Lower lobe of right lung (tissue), 2 donors: ENCODE measurements around the gene ATG16L1. TPM values are rescaled to one million over a fixed set of nuclear protein-coding genes. Genes with fewer than 3 reads are reported as not detected.
A peak's percentile ranks its signal among the peaks of the same experiment; 100 is the strongest.

Experiments
- ATAC-seq, 2 donors: fragments of 200-7000 bp; cut with Tn5 transposase; one replicate each; pipeline ENCODE4 v1.9.1; 2020 to 2022; ENCODE audit warnings: mild to moderate bottlenecking in 2 of 2, moderate library complexity in 2 of 2
- DNase-seq: peaks from one replicate; pipeline ENCODE4 v3.0.0-alpha.2; 2020
- H3K27ac ChIP-seq: fragments of 200-600 bp; one replicate; pipeline ENCODE4 v1.8.0; 2022
- H3K27me3 ChIP-seq: fragments of 200-600 bp; one replicate; pipeline ENCODE4 v1.8.0; 2022; ENCODE audit warnings: low read depth
- H3K36me3 ChIP-seq: fragments of 200-600 bp; one replicate; pipeline ENCODE4 v1.8.0; 2022; ENCODE audit warnings: mild to moderate bottlenecking
- H3K4me1 ChIP-seq: fragments of 200-600 bp; one replicate; pipeline ENCODE4 v1.8.0; 2022
- H3K4me3 ChIP-seq: fragments of 200-600 bp; one replicate; pipeline ENCODE4 v1.8.0; 2022; ENCODE audit warnings: mild to moderate bottlenecking
- H3K9me3 ChIP-seq: fragments of 200-600 bp; one replicate; pipeline ENCODE4 v1.8.0; 2022
- intact Hi-C: fragments of 100-400 bp; cut with DNase I; formaldehyde crosslinking; loops from one replicate; pipeline ENCODE4 v1.11.0; 2022
- total RNA-seq: library from RNA; stranded (reverse); fragmentation: NEBNext Ultra II Directional; extraction: Animal tissue kit (Norgen Biotek cat#: 25700); gene quantifications from one replicate; pipeline ENCODE4 v1.2.1, GENCODE V29; 2021
- TF ChIP-seq, protein P1 (sequence below): fragments of 200-600 bp; IDR thresholded peaks from one replicate; pipeline ENCODE4 v1.8.0; 2022; ENCODE audit warnings: antibody characterized with exemption, mild to moderate bottlenecking
- donor health status: DM: no; HTN: yes; CAD: no; lungs with severe emphysema.

ATG16L1 gene
- total RNA-seq, 1 donor from 2014 or later, result 21.4 TPM

- ATAC-seq (no peak), DNase-seq (no peak)
- no peaks in the 10 kb centered on the region for H3K9me3 ChIP-seq
- peaks cover 100% of the 10 kb centered on the region for H3K36me3 ChIP-seq
- TF ChIP-seq, protein P1, sequence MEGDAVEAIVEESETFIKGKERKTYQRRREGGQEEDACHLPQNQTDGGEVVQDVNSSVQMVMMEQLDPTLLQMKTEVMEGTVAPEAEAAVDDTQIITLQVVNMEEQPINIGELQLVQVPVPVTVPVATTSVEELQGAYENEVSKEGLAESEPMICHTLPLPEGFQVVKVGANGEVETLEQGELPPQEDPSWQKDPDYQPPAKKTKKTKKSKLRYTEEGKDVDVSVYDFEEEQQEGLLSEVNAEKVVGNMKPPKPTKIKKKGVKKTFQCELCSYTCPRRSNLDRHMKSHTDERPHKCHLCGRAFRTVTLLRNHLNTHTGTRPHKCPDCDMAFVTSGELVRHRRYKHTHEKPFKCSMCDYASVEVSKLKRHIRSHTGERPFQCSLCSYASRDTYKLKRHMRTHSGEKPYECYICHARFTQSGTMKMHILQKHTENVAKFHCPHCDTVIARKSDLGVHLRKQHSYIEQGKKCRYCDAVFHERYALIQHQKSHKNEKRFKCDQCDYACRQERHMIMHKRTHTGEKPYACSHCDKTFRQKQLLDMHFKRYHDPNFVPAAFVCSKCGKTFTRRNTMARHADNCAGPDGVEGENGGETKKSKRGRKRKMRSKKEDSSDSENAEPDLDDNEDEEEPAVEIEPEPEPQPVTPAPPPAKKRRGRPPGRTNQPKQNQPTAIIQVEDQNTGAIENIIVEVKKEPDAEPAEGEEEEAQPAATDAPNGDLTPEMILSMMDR, result no peak
- H3K4me3 ChIP-seq, result no peak overlapping the region
- no peaks in the 10 kb centered on the region for H3K4me1 ChIP-seq
- H3K27ac ChIP-seq, result no peak overlapping the region
- intact Hi-C loops, result no loop called here
- H3K27me3 ChIP-seq, result no peaks in the 10 kb centered on the region
Observed at GRCh38 chr2:233280114-233280693, 28.7 kb downstream of the ATG16L1 start.

GRCh38 chr2:233281553-233281952 is 30.1 kb downstream of the ATG16L1 start:
- no peak for DNase-seq
- TF ChIP-seq, protein P1, result no peak
- no peaks in the 10 kb centered on the region for H3K9me3 ChIP-seq
- no peaks in the 10 kb centered on the region for H3K4me1 ChIP-seq
- peaks cover 100% of the 10 kb centered on the region for H3K36me3 ChIP-seq
- H3K4me3 ChIP-seq, result no peak overlapping the region
- ATAC-seq, result no peak
- intact Hi-C loops, result no loop called here
- H3K27ac ChIP-seq, result no peak overlapping the region
- H3K27me3 ChIP-seq, result no peaks in the 10 kb centered on the region

- Histone ChIP-seq H3K27me3 (no peaks in the 10 kb centered on the region), H3K27ac (no peak overlapping the region), H3K36me3 (peaks cover 100% of the 10 kb centered on the region), H3K9me3 (no peaks in the 10 kb centered on the region), H3K4me1 (no peaks in the 10 kb centered on the region), H3K4me3 (no peak overlapping the region)
- ATAC-seq, result peak in 1 of 2 donors; percentile 34
- TF ChIP-seq, protein P1, result no peak
- no peak for DNase-seq
- intact Hi-C loops, result no loop called here
Observed at GRCh38 chr2:233281992-233282603, 30.6 kb downstream of the ATG16L1 start.

- no peak for DNase-seq
- ATAC-seq, result no peak
- TF ChIP-seq, protein P1, result no peak
- Histone ChIP-seq H3K4me3 (no peak overlapping the region), H3K9me3 (no peaks in the 10 kb centered on the region), H3K36me3 (peaks cover 99% of the 10 kb centered on the region), H3K27ac (no peak overlapping the region), H3K27me3 (no peaks in the 10 kb centered on the region), H3K4me1 (peaks cover 8% of the 10 kb centered on the region)
- intact Hi-C loops, result no loop called here
Observed at GRCh38 chr2:233285921-233286320, 34.4 kb downstream of the ATG16L1 start.

DNA sequence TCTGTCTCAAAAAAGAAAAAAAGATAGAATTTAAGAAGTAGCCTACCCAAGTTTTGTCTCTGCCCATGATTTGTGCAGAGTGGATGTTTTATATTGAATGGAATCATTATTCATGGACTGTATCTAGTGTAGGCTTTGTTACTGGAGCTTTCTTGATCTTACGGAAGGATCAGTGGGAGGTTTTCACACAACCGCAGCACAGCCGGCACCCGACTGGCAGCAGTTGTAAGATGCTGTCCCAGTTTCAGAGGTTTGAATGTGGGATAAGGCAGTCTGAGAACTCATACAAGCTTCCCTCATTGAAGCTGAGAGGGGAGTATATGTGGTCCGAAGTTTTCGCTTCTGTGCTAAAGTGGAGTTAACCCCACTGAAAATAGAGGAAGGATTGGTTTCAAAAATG is 36.4 kb downstream of the ATG16L1 start:
- DNase-seq, result no peak
- no peaks in the 10 kb centered on the region for H3K9me3 ChIP-seq
- TF ChIP-seq, protein P1, result no peak
- H3K27me3 ChIP-seq, result no peaks in the 10 kb centered on the region
- H3K4me3 ChIP-seq, result no peak overlapping the region
- peaks cover 99% of the 10 kb centered on the region for H3K36me3 ChIP-seq
- no peak for ATAC-seq
- H3K4me1 ChIP-seq, result peaks cover 8% of the 10 kb centered on the region
- H3K27ac ChIP-seq, result no peak overlapping the region
- intact Hi-C loops, result no loop called here
